H9 (cell line): ENCODE measurements around the gene EHD1. TPM values are rescaled to one million over a fixed set of nuclear protein-coding genes. Genes with fewer than 3 reads are reported as not detected.

Experiments used
- DNase-seq: peaks from one replicate; pipeline ENCODE4 v3.0.0-alpha.2; 2017
- H2AFZ ChIP-seq: one replicate; pipeline ENCODE4 v1.6.1; 2013; ENCODE audit warnings: mild to moderate bottlenecking, low read length, control low read depth, moderate library complexity
- H2AK5ac ChIP-seq: 2 replicates; pipeline ENCODE4 v1.6.1; 2013; ENCODE audit warnings: low read length, control low read depth, mixed read lengths; ENCODE audit not compliant: insufficient read length
- H2BK120ac ChIP-seq: one replicate; pipeline ENCODE4 v1.6.1; 2013; ENCODE audit warnings: low read depth, mild to moderate bottlenecking, low read length, control low read depth, inconsistent platforms; ENCODE audit not compliant: poor library complexity, severe bottlenecking
- H2BK12ac ChIP-seq: 2 replicates; pipeline ENCODE4 v1.6.1; 2013; ENCODE audit warnings: low read length, control low read depth, mixed read lengths, low read depth; ENCODE audit not compliant: insufficient read length
- H2BK15ac ChIP-seq: 2 replicates; pipeline ENCODE4 v1.6.1; 2013; ENCODE audit warnings: low read depth, low read length, control low read depth
- H2BK20ac ChIP-seq: one replicate; pipeline ENCODE4 v1.6.1; 2013; ENCODE audit warnings: low read depth, mild to moderate bottlenecking, low read length, control low read depth, inconsistent platforms; ENCODE audit not compliant: poor library complexity, severe bottlenecking
- H2BK5ac ChIP-seq: 2 replicates; pipeline ENCODE4 v1.6.1; 2013; ENCODE audit warnings: low read length, control low read depth, mixed read lengths; ENCODE audit not compliant: insufficient read length
- H3K14ac ChIP-seq: 2 replicates; pipeline ENCODE4 v1.6.1; 2013; ENCODE audit warnings: low read length, control low read depth; ENCODE audit not compliant: insufficient read depth
- H3K18ac ChIP-seq: 2 replicates; pipeline ENCODE4 v1.6.1; 2013; ENCODE audit warnings: low read depth, mild to moderate bottlenecking, mixed read lengths, low read length, control low read depth; ENCODE audit not compliant: insufficient read length
- H3K23ac ChIP-seq: 2 replicates; pipeline ENCODE4 v1.6.1; 2013; ENCODE audit warnings: low read length, control low read depth, mixed read lengths, low read depth; ENCODE audit not compliant: insufficient read length
- H3K23me2 ChIP-seq: 2 replicates; pipeline ENCODE4 v1.6.1; 2013; ENCODE audit warnings: low read depth, mild to moderate bottlenecking, mixed read lengths, low read length, control low read depth; ENCODE audit not compliant: insufficient read length, poor library complexity, severe bottlenecking
- H3K27ac ChIP-seq: 2 replicates; pipeline ENCODE4 v1.5.1; 2013; ENCODE audit warnings: low read length, control low read depth, mixed read lengths, low read depth; ENCODE audit not compliant: insufficient read length
- H3K27me3 ChIP-seq: 2 replicates; pipeline ENCODE4 v1.6.1; 2013; ENCODE audit warnings: low read length, control low read depth, inconsistent platforms; ENCODE audit not compliant: insufficient read depth
- H3K4ac ChIP-seq: 2 replicates; pipeline ENCODE4 v1.6.1; 2013; ENCODE audit warnings: low read depth, mild to moderate bottlenecking, control low read depth, inconsistent platforms, low read length, moderate library complexity
- H3K4me1 ChIP-seq: 2 replicates; pipeline ENCODE4 v1.6.1; 2013; ENCODE audit warnings: low read length, control low read depth, inconsistent platforms; ENCODE audit not compliant: insufficient read depth
- H3K4me2 ChIP-seq: 2 replicates; pipeline ENCODE4 v1.6.1; 2013; ENCODE audit warnings: low read length, control low read depth, mixed read lengths; ENCODE audit not compliant: insufficient read length, insufficient read depth
- H3K56ac ChIP-seq: 2 replicates; pipeline ENCODE4 v1.6.1; 2013; ENCODE audit warnings: low read depth, mild to moderate bottlenecking, mixed read lengths, low read length, control low read depth; ENCODE audit not compliant: insufficient read length
- H3K79me1 ChIP-seq: 2 replicates; pipeline ENCODE4 v1.6.1; 2013; ENCODE audit warnings: low read depth, mild to moderate bottlenecking, moderate library complexity, low read length, control low read depth, inconsistent platforms; ENCODE audit not compliant: insufficient read depth, poor library complexity, severe bottlenecking
- H3K79me2 ChIP-seq: 2 replicates; pipeline ENCODE4 v1.6.1; 2013; ENCODE audit warnings: low read length, control low read depth, inconsistent platforms; ENCODE audit not compliant: insufficient read depth
- H3K9ac ChIP-seq: 2 replicates; pipeline ENCODE4 v1.6.1; 2013; ENCODE audit warnings: low read length, control low read depth, mixed read lengths; ENCODE audit not compliant: insufficient read length; ENCODE audit errors: extremely low read depth
- H3K9me3 ChIP-seq: one replicate; pipeline ENCODE4 v1.6.1; 2013; ENCODE audit warnings: low read depth, low read length, inconsistent platforms; ENCODE audit not compliant: control insufficient read depth
- H3T11ph ChIP-seq: one replicate; pipeline ENCODE4 v1.6.1; 2013; ENCODE audit warnings: mild to moderate bottlenecking, low read length, control low read depth, inconsistent platforms
- H4K20me1 ChIP-seq: one replicate; pipeline ENCODE4 v1.6.1; 2013; ENCODE audit not compliant: control insufficient read depth, insufficient read length, insufficient read depth
- H4K5ac ChIP-seq: 2 replicates; pipeline ENCODE4 v1.6.1; 2013; ENCODE audit warnings: low read depth, mild to moderate bottlenecking, mixed read lengths, low read length, control low read depth; ENCODE audit not compliant: insufficient read length
- H4K8ac ChIP-seq: replicated peaks from 2 replicates; pipeline ENCODE4 v1.6.1; 2013; ENCODE audit warnings: low read length, control low read depth, mixed read lengths, low read depth; ENCODE audit not compliant: insufficient read length
- H4K91ac ChIP-seq: 2 replicates; pipeline ENCODE4 v1.6.1; 2013; ENCODE audit warnings: low read depth, mild to moderate bottlenecking, moderate library complexity, mixed read lengths, low read length, control low read depth; ENCODE audit not compliant: insufficient read length
- H3K27ac Mint-ChIP-seq, 3 experiments: 2 replicates in 2 of 3; 3 replicates in 1 of 3; pipeline ENCODE4 v1.8.0; 2020 to 2021; ENCODE audit warnings: mixed read lengths in 3 of 3, mild to moderate bottlenecking in 1 of 3, moderate library complexity in 1 of 3
- H3K27me3 Mint-ChIP-seq: 2 replicates; pipeline ENCODE4 v1.8.0; 2021; ENCODE audit warnings: low read depth, mild to moderate bottlenecking, moderate library complexity, mixed read lengths
- H3K36me3 Mint-ChIP-seq, 3 experiments: 2 replicates in 2 of 3; 3 replicates in 1 of 3; pipeline ENCODE4 v1.8.0; 2020 to 2021; ENCODE audit warnings: low read depth in 3 of 3, mixed read lengths in 3 of 3; ENCODE audit not compliant: insufficient read depth in 1 of 3
- H3K4me1 Mint-ChIP-seq, 2 experiments: 2 replicates each; pipeline ENCODE4 v1.8.0; 2020; ENCODE audit warnings: mixed read lengths in 2 of 2
- H3K4me3 Mint-ChIP-seq, 2 experiments: 2 replicates in 1 of 2; 3 replicates in 1 of 2; pipeline ENCODE4 v1.8.0; 2020 to 2021; ENCODE audit warnings: mild to moderate bottlenecking in 2 of 2, mixed read lengths in 2 of 2, moderate library complexity in 1 of 2
- H3K9me3 Mint-ChIP-seq, 2 experiments: 2 replicates in 1 of 2; 3 replicates in 1 of 2; pipeline ENCODE4 v1.8.0; 2020; ENCODE audit warnings: mild to moderate bottlenecking in 2 of 2, mixed read lengths in 2 of 2, moderate library complexity in 1 of 2
- CTCF ChIP-seq: fragments of 200-600 bp; sonication (generic); conservative IDR thresholded peaks from 3 replicates; pipeline ENCODE4 v1.8.0; 2021; ENCODE audit warnings: antibody characterized with exemption, mild to moderate bottlenecking
- WGBS: extraction: QIAGEN DNeasy Blood & Tissue Kit; methylation state at CpG from one replicate; pipeline ENCODE4 v1.1.7; 2013; ENCODE audit warnings: missing lambda C conversion rate, low lambda C conversion rate, mixed read lengths; ENCODE audit not compliant: insufficient read length; ENCODE audit errors: extremely low coverage; 5-methylcytosine and 5-hydroxymethylcytosine counted together
- total RNA-seq: library from RNA; stranded (reverse); gene quantifications from 2 replicates; pipeline ENCODE4 v1.2.1, GENCODE V29; 2021

The EHD1 gene
- total RNA-seq, 1 experiment from 2014 or later = 31.0 TPM

GRCh38 chr11:64870176-64870892 lies 8.1 kb downstream of the EHD1 start:
- Mint-ChIP-seq H3K4me1 (peaks cover 0 to 7% of the 10 kb centered on the region in 2 experiments; a peak in 2 of 4 replicates), H3K27me3 (no peaks in the 10 kb centered on the region), H3K36me3 (peaks cover 4 to 14% (median 8%) of the 10 kb centered on the region in 3 experiments; a peak in 6 of 7 replicates), H3K9me3 (no peaks in the 10 kb centered on the region), H3K4me3 (no peak overlapping the region), H3K27ac (peak overlapping the region in 2 of 3 experiments; percentile 49 to 52; a peak in 2 of 7 replicates)
- Histone ChIP-seq H3K9me3 (no peaks in the 10 kb centered on the region), H3K4me1 (no peaks in the 10 kb centered on the region), H2BK20ac (no peak overlapping the region), H3K79me2 (no peaks in the 10 kb centered on the region), H2BK12ac (no peak overlapping the region), H3K4ac (no peak overlapping the region), H3K27ac (no peak overlapping the region), H3T11ph (no peak overlapping the region), H3K79me1 (no peaks in the 10 kb centered on the region), H3K56ac (no peak overlapping the region), H3K23me2 (no peaks in the 10 kb centered on the region), H2AK5ac (no peak overlapping the region), H4K8ac (no peak overlapping the region), H3K18ac (no peak overlapping the region), H4K91ac (no peak overlapping the region), H2AFZ (no peak overlapping the region), H3K14ac (no peak overlapping the region), H3K27me3 (no peaks in the 10 kb centered on the region), H4K20me1 (no peaks in the 10 kb centered on the region), H2BK120ac (no peak overlapping the region), H4K5ac (no peak overlapping the region), H3K9ac (no peak overlapping the region), H2BK5ac (no peak overlapping the region), H3K23ac (no peak overlapping the region), H3K4me2 (no peak overlapping the region), H2BK15ac (no peak overlapping the region)
- WGBS = no CpG with 5 or more reads among the region's 19 CpGs
- DNase-seq = no peak
- no peak for TF ChIP-seq CTCF
